Neural cell (in vitro differentiated cells): ENCODE results near the gene PTAFR. TPM values are rescaled to one million over a fixed set of nuclear protein-coding genes. Genes with fewer than 3 reads are reported as not detected.

Experiments
- H2AFZ ChIP-seq: fragments of 200-600, 300-800 bp; sonication (generic), shearing (Covaris generic); 2 replicates; pipeline ENCODE4 v1.6.0; 2014; ENCODE audit warnings: low read depth, mild to moderate bottlenecking, antibody characterized with exemption, low read length, moderate library complexity
- H3F3A ChIP-seq: fragments of 200-600 bp; shearing (Covaris generic); 2 replicates; pipeline ENCODE4 v1.6.1; 2016; ENCODE audit warnings: mild to moderate bottlenecking, moderate library complexity, mixed read lengths, antibody characterized with exemption, low read length; ENCODE audit not compliant: insufficient read depth, poor library complexity, severe bottlenecking
- H3K27ac ChIP-seq: fragments of 200-600, 300-800 bp; sonication (generic), shearing (Covaris generic); 2 replicates; pipeline ENCODE4 v1.5.1; 2014; ENCODE audit warnings: mild to moderate bottlenecking, low read length, moderate library complexity
- H3K27me3 ChIP-seq: fragments of 300-800, 200-600 bp; sonication (generic), shearing (Covaris generic); 2 replicates; pipeline ENCODE4 v1.6.0; 2014; ENCODE audit warnings: mild to moderate bottlenecking, low read depth, low read length, moderate library complexity; ENCODE audit not compliant: insufficient read depth
- H3K36me3 ChIP-seq: fragments of 300-800, 200-600 bp; sonication (generic), shearing (Covaris generic); 2 replicates; pipeline ENCODE4 v1.5.1; 2014; ENCODE audit warnings: mild to moderate bottlenecking, antibody characterized with exemption, low read length, moderate library complexity; ENCODE audit not compliant: insufficient read depth
- H3K4me2 ChIP-seq: fragments of 300-800, 200-600 bp; sonication (generic), shearing (Covaris generic); 2 replicates; pipeline ENCODE4 v1.6.0; 2014; ENCODE audit warnings: mild to moderate bottlenecking, low read length
- H3K4me3 ChIP-seq: fragments of 300-800, 200-600 bp; sonication (generic), shearing (Covaris generic); 2 replicates; pipeline ENCODE4 v1.5.1; 2014; ENCODE audit warnings: mild to moderate bottlenecking, low read length, moderate library complexity
- H3K79me2 ChIP-seq: fragments of 200-600 bp; shearing (Covaris generic); replicated peaks from 2 replicates; pipeline ENCODE4 v1.6.0; 2014; ENCODE audit warnings: mild to moderate bottlenecking, low read length, moderate library complexity; ENCODE audit not compliant: insufficient read depth
- H3K9ac ChIP-seq: fragments of 300-800, 200-600 bp; sonication (generic), shearing (Covaris generic); 2 replicates; pipeline ENCODE4 v1.6.1; 2016; ENCODE audit warnings: mild to moderate bottlenecking, low read length, mixed read lengths
- H3K9me2 ChIP-seq: fragments of 200-600 bp; shearing (Covaris generic); 2 replicates; pipeline ENCODE4 v1.6.1; 2016; ENCODE audit warnings: mild to moderate bottlenecking, low read length, mixed read lengths; ENCODE audit not compliant: insufficient read depth
- H3K9me3 ChIP-seq: fragments of 200-600, 300-800 bp; sonication (generic), shearing (Covaris generic); 2 replicates; pipeline ENCODE4 v1.6.1; 2016; ENCODE audit warnings: mild to moderate bottlenecking, mixed run types, low read length, moderate library complexity, mixed read lengths
- H4K20me1 ChIP-seq: fragments of 200-600 bp; shearing (Covaris generic); 2 replicates; pipeline ENCODE4 v1.6.1; 2016; ENCODE audit warnings: mild to moderate bottlenecking, mixed run types; ENCODE audit not compliant: insufficient read depth
- EP300 ChIP-seq: fragments of 450-650 bp; conservative IDR thresholded peaks from 2 replicates; pipeline ENCODE4 v1.6.1; 2014; ENCODE audit warnings: antibody characterized with exemption, mild to moderate bottlenecking, moderate library complexity; ENCODE audit not compliant: poor library complexity, severe bottlenecking
- EZH2 ChIP-seq: fragments of 200-600, 300-800 bp; shearing (Covaris generic), sonication (generic); IDR thresholded peaks from 2 replicates; pipeline ENCODE4 v1.6.1; 2014; ENCODE audit warnings: antibody characterized with exemption, low read length, borderline replicate concordance, mild to moderate bottlenecking; ENCODE audit not compliant: insufficient read depth, poor library complexity, severe bottlenecking
- MXI1 ChIP-seq: fragments of 450-650 bp; conservative IDR thresholded peaks from 2 replicates; pipeline ENCODE4 v1.6.1; 2014; ENCODE audit warnings: antibody characterized with exemption, mild to moderate bottlenecking; ENCODE audit not compliant: poor library complexity, severe bottlenecking
- POLR2AphosphoS5 ChIP-seq: IDR thresholded peaks from 2 replicates; pipeline ENCODE4 v1.6.1; 2012
- RAD21 ChIP-seq: fragments of 450-650 bp; conservative IDR thresholded peaks from 2 replicates; pipeline ENCODE4 v1.6.1; 2014; ENCODE audit warnings: antibody characterized with exemption, mild to moderate bottlenecking, moderate library complexity
- SMC3 ChIP-seq: fragments of 450-650 bp; conservative IDR thresholded peaks from 2 replicates; pipeline ENCODE4 v1.6.1; 2014; ENCODE audit warnings: antibody characterized with exemption, mild to moderate bottlenecking, moderate library complexity; ENCODE audit not compliant: poor library complexity
- TAF1 ChIP-seq: IDR thresholded peaks from 2 replicates; pipeline ENCODE4 v1.6.1; 2012; ENCODE audit warnings: low read depth
- polyA plus RNA-seq: library from polyadenylated mRNA; depleted of rRNA; stranded (reverse); fragments of >200 nt; gene quantifications from 2 replicates; pipeline ENCODE4 v1.2.3, GENCODE V29; 2014
- TF ChIP-seq, protein P1 (sequence below): fragments of 450-650 bp; IDR thresholded peaks from 2 replicates; pipeline ENCODE4 v1.5.1; 2014; ENCODE audit warnings: antibody characterized with exemption, mild to moderate bottlenecking, moderate library complexity; ENCODE audit not compliant: poor library complexity, severe bottlenecking
- TF ChIP-seq, protein P2 (sequence below): IDR thresholded peaks from 2 replicates; pipeline ENCODE4 v1.6.1; 2012; ENCODE audit warnings: borderline replicate concordance

The PTAFR gene
- polyA plus RNA-seq, 1 donor from 2014 or later = 0.30 TPM

DNA sequence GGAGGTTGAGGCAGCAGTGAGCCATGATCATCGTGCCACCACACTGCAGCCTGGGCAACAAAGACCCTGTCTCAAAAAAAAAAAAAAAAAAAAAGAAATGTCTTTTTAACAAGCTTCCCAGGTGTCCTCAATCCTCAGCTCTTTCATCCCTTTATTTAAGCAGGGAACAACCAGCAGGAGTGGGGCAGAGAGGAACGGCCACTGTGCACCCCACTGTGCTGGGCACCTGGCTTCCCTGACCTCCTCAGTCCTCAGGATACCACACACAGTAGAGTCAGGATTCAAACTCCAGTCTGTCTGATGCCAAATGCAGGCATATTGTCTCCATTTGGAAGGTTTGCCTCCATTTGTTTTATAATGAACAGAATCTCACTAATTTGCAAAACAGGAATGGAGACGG, 19.8 kb upstream of the PTAFR start:
- Histone ChIP-seq H3K4me3 (no peak overlapping the region), H3K27me3 (no peaks in the 10 kb centered on the region), H3K36me3 (no peaks in the 10 kb centered on the region), H3K9ac (no peak overlapping the region), H3K9me3 (no peaks in the 10 kb centered on the region), H2AFZ (no peak overlapping the region), H3K4me2 (no peak overlapping the region), H3F3A (no peaks in the 10 kb centered on the region), H3K79me2 (no peaks in the 10 kb centered on the region), H3K27ac (no peak overlapping the region), H3K9me2 (no peaks in the 10 kb centered on the region), H4K20me1 (no peaks in the 10 kb centered on the region)
- TF ChIP-seq MXI1 (no peak), EP300 (no peak), SMC3 (no peak), RAD21 (no peak), EZH2 (no peak), POLR2AphosphoS5 (no peak), TAF1 (no peak)
- TF ChIP-seq, protein P1, sequence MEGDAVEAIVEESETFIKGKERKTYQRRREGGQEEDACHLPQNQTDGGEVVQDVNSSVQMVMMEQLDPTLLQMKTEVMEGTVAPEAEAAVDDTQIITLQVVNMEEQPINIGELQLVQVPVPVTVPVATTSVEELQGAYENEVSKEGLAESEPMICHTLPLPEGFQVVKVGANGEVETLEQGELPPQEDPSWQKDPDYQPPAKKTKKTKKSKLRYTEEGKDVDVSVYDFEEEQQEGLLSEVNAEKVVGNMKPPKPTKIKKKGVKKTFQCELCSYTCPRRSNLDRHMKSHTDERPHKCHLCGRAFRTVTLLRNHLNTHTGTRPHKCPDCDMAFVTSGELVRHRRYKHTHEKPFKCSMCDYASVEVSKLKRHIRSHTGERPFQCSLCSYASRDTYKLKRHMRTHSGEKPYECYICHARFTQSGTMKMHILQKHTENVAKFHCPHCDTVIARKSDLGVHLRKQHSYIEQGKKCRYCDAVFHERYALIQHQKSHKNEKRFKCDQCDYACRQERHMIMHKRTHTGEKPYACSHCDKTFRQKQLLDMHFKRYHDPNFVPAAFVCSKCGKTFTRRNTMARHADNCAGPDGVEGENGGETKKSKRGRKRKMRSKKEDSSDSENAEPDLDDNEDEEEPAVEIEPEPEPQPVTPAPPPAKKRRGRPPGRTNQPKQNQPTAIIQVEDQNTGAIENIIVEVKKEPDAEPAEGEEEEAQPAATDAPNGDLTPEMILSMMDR = no peak
- TF ChIP-seq, protein P2, sequence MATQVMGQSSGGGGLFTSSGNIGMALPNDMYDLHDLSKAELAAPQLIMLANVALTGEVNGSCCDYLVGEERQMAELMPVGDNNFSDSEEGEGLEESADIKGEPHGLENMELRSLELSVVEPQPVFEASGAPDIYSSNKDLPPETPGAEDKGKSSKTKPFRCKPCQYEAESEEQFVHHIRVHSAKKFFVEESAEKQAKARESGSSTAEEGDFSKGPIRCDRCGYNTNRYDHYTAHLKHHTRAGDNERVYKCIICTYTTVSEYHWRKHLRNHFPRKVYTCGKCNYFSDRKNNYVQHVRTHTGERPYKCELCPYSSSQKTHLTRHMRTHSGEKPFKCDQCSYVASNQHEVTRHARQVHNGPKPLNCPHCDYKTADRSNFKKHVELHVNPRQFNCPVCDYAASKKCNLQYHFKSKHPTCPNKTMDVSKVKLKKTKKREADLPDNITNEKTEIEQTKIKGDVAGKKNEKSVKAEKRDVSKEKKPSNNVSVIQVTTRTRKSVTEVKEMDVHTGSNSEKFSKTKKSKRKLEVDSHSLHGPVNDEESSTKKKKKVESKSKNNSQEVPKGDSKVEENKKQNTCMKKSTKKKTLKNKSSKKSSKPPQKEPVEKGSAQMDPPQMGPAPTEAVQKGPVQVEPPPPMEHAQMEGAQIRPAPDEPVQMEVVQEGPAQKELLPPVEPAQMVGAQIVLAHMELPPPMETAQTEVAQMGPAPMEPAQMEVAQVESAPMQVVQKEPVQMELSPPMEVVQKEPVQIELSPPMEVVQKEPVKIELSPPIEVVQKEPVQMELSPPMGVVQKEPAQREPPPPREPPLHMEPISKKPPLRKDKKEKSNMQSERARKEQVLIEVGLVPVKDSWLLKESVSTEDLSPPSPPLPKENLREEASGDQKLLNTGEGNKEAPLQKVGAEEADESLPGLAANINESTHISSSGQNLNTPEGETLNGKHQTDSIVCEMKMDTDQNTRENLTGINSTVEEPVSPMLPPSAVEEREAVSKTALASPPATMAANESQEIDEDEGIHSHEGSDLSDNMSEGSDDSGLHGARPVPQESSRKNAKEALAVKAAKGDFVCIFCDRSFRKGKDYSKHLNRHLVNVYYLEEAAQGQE = no peak

DNA sequence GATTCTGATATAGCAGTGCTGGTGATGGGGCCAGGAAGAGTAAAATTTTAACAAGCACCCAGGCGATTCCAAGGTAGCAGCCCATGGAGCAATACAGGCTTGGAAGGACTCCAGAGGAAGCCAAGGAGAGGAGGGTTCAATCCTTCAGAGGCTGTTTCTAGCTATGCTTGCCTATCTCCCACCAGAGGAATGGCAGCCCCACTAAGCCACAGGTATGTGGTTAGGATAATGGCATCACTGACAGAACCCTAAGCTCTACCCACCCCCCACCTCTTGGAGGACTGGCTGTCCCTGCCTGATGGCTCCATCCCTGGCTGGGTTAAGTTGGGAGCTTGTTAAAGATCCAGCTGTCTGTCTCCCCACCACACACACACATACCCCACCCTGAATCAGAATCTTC, 19.3 kb upstream of the PTAFR start:
- H3K4me2 ChIP-seq = no peak overlapping the region
- no peaks in the 10 kb centered on the region for H3K79me2 ChIP-seq
- no peaks in the 10 kb centered on the region for H4K20me1 ChIP-seq
- H3K9me3 ChIP-seq = no peaks in the 10 kb centered on the region
- H3K27me3 ChIP-seq = no peaks in the 10 kb centered on the region
- no peak overlapping the region for H3K4me3 ChIP-seq
- no peaks in the 10 kb centered on the region for H3F3A ChIP-seq
- no peaks in the 10 kb centered on the region for H3K36me3 ChIP-seq
- H3K27ac ChIP-seq = no peak overlapping the region
- H3K9ac ChIP-seq = no peak overlapping the region
- no peak overlapping the region for H2AFZ ChIP-seq
- no peak for TF ChIP-seq SMC3
- no peak for TF ChIP-seq RAD21
- no peak for TF ChIP-seq EP300
- TF ChIP-seq, protein P1 = no peak
- TF ChIP-seq MXI1 = no peak
- TF ChIP-seq, protein P2 = no peak
- no peak for TF ChIP-seq EZH2
- no peak for TF ChIP-seq POLR2AphosphoS5
- no peak for TF ChIP-seq TAF1
- no peaks in the 10 kb centered on the region for H3K9me2 ChIP-seq
